Islet precursor cell (in vitro differentiated cells): ENCODE results near the gene ZKSCAN3.
"Not testable (repeated sequence)": the region's sequence is repeated elsewhere in the genome, so short reads cannot be mapped to it uniquely, and the experiment has no call there.

Source experiments
- DNase-seq: peaks from one replicate; pipeline ENCODE4 v3.0.0-alpha.2; 2018

The ZKSCAN3 gene

DNA sequence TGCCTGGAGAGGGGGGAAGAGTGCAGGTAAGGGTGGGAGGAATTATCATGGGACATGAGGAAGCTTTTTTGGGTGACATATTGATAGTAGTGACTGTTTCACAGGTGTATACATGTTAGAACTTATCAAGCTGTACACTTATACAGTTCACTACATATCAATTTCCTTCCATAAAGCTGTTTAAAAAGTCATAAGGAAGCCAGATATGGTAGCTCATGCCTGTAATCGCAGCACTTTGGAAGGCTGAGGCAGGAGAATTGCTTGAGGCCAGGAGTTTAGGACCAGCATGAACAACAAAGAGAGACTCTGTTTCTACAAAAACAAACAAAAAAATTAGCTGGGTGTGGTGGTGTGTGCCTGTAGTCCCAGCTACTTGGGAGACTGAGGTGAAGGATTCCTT, 28.1 kb downstream of the ZKSCAN3 start:
- DNase-seq: no peak

GRCh38 chr6:28378644-28379043, 28.9 kb downstream of the ZKSCAN3 start:
- DNase-seq: no peak

DNA sequence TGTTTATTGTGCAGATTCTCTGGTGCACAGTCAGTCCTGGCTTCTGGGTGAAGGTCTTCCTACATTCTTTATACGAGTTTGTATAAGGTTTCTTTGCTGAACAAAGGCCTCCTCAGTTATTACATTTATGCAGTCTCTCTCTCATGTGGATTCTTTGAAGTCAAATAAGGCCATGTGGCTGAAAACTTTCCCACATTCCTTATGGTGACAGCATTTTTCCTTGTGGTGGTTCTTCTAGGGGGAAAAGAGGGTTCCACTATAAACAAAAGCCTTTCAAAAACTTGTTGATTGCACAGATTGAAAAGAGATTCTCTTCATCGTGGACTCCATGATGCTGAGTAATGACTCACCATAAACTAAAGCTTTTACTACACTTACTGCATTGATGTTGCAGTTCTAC, 30.6 kb downstream of the ZKSCAN3 start:
- no peak for DNase-seq

- DNase-seq: peak; percentile 93
Observed at GRCh38 chr6:28383235-28384142, 33.7 kb downstream of the ZKSCAN3 start.

DNA sequence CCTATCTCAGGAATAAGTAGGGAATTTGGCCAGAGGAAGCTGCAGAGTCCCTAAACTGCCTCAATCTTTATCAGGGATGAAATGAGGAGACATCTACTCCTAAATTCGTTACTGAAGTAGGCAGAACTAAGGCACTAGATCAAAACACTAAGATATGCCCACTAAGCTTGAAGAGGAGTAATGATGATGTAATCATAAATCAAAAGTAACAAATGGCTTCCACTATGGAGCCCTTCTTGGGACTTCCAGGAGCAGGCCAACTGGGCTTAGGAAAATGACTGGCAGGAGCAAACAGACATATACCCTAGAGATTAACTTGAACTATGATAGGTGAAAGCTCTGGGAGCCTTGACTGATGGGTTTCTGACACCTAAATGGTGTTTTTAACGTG, 34.4 kb downstream of the ZKSCAN3 start:
- no peak for DNase-seq

- DNase-seq: no peak
Observed at GRCh38 chr6:28390688-28391087, 40.9 kb downstream of the ZKSCAN3 start.

DNA sequence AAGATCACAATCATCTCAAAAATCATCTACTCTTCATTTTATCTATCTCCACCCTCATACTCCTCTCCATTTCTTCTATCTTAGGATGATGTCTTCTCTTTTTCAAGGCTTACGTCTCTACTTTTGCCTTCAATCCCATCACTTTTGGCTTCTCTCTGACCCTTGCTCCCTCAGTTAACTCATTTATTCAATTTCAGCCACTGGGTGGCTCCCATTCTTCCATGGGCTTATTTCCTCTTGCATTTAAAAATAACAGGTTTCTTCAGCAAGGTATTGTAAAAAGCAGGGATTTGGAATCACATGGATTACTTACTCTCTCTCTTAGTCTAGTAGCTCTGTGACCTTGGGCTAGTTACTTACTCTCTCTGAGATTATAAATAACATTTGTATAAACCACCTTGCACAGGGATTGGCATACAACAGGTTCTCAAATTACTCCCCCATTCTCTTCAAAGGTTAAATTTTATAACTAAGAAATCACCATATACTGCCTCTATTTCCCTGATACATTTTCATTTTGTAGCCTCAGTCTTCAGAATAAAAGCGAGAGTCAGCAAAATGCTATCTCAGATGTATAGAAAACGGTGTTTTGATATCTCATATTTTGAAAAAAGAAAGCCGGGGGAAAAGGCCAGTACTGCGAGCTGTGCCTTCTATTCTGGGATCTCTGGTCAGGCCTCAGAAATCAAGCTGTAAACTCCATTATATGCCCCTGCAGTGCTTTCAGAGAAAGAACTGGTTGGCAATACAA, 44.3 kb downstream of the ZKSCAN3 start:
- DNase-seq: no peak

GRCh38 chr6:28395918-28396317, 46.2 kb downstream of the ZKSCAN3 start:
- no peak for DNase-seq

DNA sequence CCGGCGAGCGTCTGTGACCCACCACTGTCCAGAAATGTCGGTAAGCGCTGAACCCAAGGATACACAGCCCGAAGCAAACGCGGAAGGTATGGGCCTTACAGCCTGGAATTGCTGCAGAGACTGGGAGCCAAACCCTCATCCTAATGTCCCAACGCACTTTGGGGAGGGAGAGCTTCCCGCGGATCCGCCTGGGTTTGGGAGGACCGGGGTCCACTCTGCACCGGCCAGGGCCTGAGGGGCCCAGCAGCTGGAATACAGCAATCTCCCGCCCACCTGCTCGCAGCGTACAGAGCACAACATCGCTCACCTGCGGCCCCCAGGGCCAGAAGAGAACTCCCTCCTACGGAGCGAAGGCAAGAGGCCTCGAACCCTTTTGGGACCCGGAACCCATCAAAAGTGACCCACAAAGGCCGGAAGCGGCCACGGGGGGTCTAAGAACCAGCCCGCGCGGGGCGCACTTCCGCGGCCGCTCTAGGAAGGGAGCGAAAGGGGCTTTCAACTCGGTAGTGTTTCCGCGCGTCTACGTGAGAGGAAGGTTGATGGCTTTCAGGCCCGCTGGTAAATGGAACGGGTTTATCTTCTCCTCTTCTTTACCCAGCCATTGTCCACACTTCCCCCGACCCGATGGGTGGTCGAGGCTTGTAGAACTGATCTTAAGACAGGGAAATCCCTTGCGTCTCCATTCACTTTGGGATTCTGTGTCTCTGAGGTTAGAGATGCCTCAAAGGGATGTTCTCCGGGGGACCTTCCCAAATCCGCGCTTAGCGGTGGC, 49.8 kb downstream of the ZKSCAN3 start, which contains the start of gene ZSCAN12:
TSS of gene ZSCAN12 (minus strand) at position 398 of the 772 bp plus-strand sequence. CDS start 1,342 bp downstream, outside the sequence.
- DNase-seq: peak; percentile 92

DNA sequence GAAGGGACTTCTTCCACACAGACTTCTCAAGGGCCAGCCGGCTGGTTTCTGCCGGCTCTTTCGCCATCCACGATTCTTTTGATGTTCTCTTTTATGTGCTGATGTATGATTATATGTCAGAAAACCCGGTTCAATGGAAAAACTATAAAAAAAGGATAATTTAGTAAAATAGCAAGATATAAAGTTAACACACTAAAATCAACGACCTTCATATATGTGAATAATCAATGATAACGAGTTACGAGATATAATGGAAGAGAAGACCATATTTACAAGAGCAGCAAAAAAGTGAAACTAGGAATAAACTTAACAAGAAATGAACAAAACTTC, 50.3 kb downstream of the ZKSCAN3 start:
- DNase-seq: no peak

DNA sequence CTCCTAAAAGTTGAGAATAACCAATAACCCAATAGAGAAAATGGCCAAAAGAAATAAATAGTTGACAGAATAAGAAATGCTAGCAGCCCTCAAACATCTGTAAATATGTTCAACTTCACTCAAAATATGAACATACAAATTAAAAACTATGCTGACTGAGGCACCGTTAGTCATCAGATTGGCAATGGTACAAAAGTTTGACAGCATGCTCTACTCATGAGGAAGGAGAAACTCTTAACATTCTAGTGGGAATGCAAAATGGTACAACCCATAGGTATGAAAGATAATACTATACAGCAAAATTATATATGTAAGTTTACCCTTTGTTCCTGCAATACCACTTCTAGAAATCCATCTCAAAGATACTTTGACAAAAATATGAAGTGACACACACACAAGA, 51.4 kb downstream of the ZKSCAN3 start:
- DNase-seq: no peak

- no peak for DNase-seq
Observed at GRCh38 chr6:28402197-28402596, 52.5 kb downstream of the ZKSCAN3 start.

- not testable (repeated sequence) for DNase-seq
Observed at GRCh38 chr6:28403923-28404322, 54.2 kb downstream of the ZKSCAN3 start.

DNA sequence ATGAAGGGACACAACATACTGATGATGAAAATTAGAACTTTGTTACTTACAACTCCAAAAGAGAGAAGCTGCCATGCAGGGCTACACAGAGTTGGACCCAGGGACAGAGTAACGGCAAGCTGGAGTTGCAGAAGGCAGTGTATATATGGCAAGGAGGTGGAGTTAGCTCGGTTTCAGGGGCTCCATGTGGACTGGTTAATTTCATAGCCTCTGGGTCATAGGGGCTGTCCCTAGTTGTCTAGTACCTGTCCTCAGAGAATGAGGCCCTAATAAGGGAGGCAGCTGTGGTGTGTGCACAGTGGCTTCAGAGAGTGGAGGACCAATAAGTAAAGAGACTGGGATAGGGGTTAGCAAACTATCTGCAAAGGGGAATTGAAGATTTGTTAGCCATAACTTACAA, 57.7 kb downstream of the ZKSCAN3 start:
- DNase-seq: no peak

- DNase-seq: no peak
Observed at GRCh38 chr6:28408076-28408802, 58.5 kb downstream of the ZKSCAN3 start.

- DNase-seq: no peak
Observed at GRCh38 chr6:28410767-28411166, 61.0 kb downstream of the ZKSCAN3 start.

DNA sequence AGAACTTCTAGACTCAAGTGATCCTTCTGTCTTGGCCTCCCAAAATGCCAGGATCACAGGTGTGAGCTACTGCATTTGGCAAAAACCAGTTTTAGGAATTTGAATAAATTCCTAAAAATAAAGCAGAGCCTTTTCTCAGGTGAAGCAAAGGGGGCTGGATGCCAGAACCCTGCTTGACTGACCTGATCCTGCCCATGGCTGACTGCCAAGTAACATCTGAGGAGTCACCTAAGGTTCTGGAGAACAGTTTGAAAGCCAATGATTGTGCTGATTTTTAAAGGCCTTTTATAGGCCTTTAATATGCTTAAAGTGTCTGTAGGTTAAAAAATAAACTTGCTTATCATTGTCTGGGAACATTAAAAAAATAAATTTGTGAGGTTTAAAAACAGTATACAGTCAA, 63.9 kb downstream of the ZKSCAN3 start:
- DNase-seq: no peak
